ENCODE measurements around the gene CRACR2A.

GRCh38 chr12:3607821-3608220 lies 145.1 kb downstream of the CRACR2A start:
- TF ChIP-seq TAF1 (IDR thresholded peaks at IDR 0.05; ENCODE audit: low read depth) (no peak), RAD21 (IDR thresholded peaks at IDR 0.05; ENCODE audit: low read depth) (no peak), MAX (IDR thresholded peaks at IDR 0.05) (no peak), FOXM1 (IDR thresholded peaks at IDR 0.05; ENCODE audit: borderline replicate concordance, low read depth) (no peak), CEBPB (IDR thresholded peaks at IDR 0.05) (no peak), TCF12 (IDR thresholded peaks at IDR 0.05; ENCODE audit: low read depth) (no peak), ZBTB7A (IDR thresholded peaks at IDR 0.05; ENCODE audit: low read depth) (no peak), EP300 (IDR thresholded peaks at IDR 0.05; ENCODE audit: borderline replicate concordance) (no peak)

Data from Ishikawa (cell line).